D341Med (cell line): ENCODE measurements around the gene CTH.
"Not testable (repeated sequence)": the region's sequence is repeated elsewhere in the genome, so short reads cannot be mapped to it uniquely, and the experiment has no call there.

Source experiments
- DNase-seq: peaks from one replicate; pipeline ENCODE4 v3.0.0; 2012; ENCODE audit warnings: low spot score

The CTH gene

GRCh38 chr1:70455291-70455690 lies 44.2 kb downstream of the CTH start:
- no peak for DNase-seq

GRCh38 chr1:70458131-70458530 lies 47.1 kb downstream of the CTH start:
- no peak for DNase-seq

- DNase-seq = no peak
These were observed 48.6 kb downstream of the CTH start for GRCh38 chr1:70459496-70460225.

GRCh38 chr1:70460740-70461713 lies 50.0 kb downstream of the CTH start:
- not testable (repeated sequence) for DNase-seq

- no peak for DNase-seq
These were observed 51.5 kb downstream of the CTH start for GRCh38 chr1:70462611-70463010.

GRCh38 chr1:70465911-70466310 lies 54.8 kb downstream of the CTH start:
- DNase-seq = no peak

- DNase-seq = no peak
These were observed 56.5 kb downstream of the CTH start for GRCh38 chr1:70467531-70467930.

- no peak for DNase-seq
These were observed 57.1 kb downstream of the CTH start for GRCh38 chr1:70468180-70468579.

GRCh38 chr1:70469184-70469583 lies 58.1 kb downstream of the CTH start:
- not testable (repeated sequence) for DNase-seq

- DNase-seq = no peak
These were observed 64.0 kb downstream of the CTH start for GRCh38 chr1:70475023-70475422.

GRCh38 chr1:70477090-70477489 lies 66.0 kb downstream of the CTH start:
- DNase-seq = no peak

- not testable (repeated sequence) for DNase-seq
These were observed 66.8 kb downstream of the CTH start for GRCh38 chr1:70477905-70478304.

GRCh38 chr1:70483342-70483741 lies 72.3 kb downstream of the CTH start:
- no peak for DNase-seq

- DNase-seq = no peak
These were observed 74.6 kb downstream of the CTH start for GRCh38 chr1:70485624-70486023.

- DNase-seq = peak; percentile 37
These were observed 75.8 kb downstream of the CTH start for GRCh38 chr1:70486676-70487458.

GRCh38 chr1:70487459-70487815 lies 76.4 kb downstream of the CTH start:
- DNase-seq = no peak

- peak; percentile 68 for DNase-seq
These were observed 77.0 kb downstream of the CTH start for GRCh38 chr1:70487910-70488665.
